GM19035 (cell line): ENCODE measurements around the gene CHST1.

Source experiments
- ATAC-seq: cut with Tn5 transposase; IDR thresholded peaks from one replicate; pipeline ENCODE4 v1.9.1; 2021; ENCODE audit not compliant: unreplicated experiment

CHST1 gene

DNA sequence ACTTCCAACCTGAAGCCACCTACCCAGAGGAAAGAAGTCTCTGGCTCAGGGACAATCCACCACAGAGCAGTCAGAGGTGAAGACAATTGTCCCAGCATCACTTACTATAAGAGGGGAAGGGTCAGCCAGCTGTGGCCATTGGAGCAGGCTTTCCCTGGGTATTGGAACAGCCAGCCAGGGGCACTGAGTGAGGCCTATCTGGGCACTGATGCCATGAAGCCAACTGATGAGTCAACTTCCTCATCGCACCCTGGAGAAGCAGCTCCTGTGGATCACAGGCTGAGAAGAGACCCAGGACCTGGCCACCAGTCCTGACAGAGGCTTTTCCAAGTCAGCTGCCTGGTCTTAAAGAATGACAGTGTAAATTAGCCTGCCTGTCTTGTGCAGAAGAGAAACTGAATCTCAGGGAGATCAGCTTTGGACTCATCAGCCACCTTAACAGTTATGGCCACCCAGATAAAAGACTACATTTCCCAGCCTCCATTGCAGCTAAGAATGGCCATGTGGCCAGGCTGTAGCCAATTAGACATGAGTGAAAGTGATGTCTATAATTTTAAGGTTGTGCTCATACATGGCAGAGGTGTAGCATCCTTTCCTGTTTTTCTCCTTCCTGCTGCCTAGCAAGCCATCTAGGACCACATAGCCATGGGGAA, 19.0 kb downstream of the CHST1 start:
- no peak for ATAC-seq

- ATAC-seq: no peak
These were observed 20.2 kb downstream of the CHST1 start for GRCh38 chr11:45644981-45645889.

DNA sequence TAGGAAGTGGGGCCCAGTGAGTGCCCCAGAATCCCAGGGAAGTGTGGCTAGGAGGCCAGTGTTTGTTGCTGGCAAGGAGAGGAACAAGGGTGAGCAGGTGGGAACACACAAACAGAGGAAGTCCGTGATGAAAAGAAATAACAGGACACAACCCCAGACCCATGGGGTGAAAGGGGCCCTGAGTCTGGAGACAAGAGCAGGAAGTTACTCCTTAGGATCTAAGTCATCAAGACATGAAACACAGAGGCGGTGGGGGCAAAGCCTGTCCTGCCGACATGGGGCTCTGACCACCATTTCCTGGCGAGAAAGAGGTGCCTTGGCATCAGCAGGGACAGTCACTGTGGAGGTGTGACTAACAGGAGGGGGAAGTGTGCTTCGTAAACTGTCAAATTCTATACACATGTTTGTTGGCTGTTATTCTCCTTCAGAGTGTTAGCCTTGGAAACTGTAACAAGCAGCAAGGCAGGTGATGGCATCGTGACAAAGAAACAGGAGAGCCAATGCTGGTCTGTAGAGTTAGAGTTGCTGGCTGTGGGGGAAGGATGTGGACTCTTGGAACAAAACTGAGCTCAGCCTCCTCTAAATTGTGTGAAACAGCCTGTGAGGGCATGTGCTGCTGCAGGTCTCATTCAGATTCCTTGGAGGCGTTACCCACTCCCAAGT, 21.7 kb downstream of the CHST1 start:
- ATAC-seq: no peak

DNA sequence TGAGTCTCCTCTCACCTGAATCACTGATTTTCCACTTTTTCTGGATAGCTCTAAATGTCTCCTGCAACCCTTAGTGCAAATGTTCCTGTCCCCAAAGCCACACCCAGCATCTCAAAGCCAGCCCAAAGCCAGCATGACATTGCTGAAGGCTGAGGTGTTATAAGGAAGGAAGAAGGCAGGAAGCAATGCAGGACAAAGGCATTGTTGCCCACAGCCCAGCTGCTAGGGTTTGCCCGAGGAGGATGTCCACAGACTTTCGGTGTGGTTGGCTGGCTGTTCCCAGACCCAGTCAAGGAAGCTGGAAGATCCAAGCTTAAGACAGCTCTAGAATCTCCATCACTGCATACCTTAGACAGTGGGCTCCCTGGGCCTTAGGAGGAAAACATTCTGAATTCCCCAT, 23.5 kb downstream of the CHST1 start:
- ATAC-seq: no peak

DNA sequence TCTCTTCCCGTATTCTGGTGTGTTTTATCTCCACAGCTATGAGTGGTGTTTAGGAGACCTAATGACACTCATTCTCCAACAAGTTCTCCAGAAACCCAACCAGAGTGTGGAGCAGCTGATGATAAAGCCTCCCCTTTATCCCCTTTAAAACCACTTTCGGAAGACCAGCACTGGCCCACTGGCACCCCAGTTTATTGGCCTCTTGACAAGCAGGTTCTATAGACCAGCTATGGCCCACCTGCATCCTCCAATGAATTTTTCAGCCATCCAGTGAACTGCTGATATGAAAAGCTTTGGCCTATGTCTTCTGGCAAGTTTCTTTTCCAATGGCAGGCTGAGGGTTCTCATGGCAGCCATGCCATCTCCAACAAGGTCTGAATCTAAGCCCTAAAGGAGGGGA, 27.4 kb downstream of the CHST1 start:
- ATAC-seq: no peak

DNA sequence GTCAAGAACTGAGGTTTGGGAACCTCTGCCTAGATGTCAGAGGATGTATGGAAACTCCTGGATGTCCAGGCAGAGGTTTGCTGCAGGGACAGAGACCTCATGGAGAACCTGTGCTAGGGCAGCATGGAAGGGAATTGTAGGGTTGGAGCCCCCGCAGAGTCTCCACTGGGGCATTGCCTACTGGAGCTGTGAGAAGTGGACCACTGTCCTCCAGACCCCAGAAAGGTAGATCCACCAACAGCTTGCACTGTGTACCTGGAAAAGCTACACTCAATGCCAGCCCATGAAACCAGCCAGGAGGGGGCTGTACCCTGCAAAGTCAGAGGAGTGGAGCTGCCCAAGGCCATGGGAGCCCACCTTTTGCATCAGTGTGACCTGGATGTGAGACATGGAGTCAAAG, 29.5 kb downstream of the CHST1 start:
- ATAC-seq: no peak

DNA sequence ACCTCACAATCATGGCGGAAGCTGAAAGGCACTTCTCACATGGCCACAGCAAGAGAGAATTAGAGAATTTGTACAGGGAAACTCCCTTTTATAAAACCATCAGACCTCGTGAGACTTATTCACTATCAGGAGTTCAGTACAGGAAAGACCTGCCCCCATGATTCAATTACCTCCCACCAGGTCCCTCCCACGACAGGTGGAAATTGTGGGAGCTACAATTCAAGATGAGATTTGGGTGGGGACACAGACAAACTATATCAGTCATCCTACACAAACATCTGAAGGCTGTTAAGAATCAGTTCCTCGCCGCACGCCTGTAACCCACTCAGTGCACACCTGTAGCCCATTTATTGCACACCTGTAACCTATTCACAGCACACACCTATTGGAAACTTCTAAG, 39.8 kb downstream of the CHST1 start:
- no peak for ATAC-seq

DNA sequence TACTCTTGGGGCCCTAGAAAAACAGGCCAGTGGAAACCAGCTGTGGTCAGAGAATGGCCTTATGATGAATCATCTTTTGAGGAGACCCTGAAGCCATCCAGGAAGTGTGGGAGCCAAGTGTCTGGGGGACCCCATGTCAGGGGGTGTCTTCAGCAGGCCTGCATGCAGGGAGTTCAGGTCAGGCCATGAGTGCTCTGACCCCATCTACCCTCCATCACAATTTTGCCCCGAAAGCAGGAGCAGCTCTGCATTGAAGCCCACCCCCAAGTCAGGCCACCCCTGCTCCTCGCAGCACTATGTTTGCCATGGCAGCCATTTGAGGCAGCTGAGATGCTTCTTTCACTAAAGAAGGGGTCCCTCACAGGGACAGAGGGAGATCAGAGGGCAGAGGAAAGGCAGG, 41.3 kb downstream of the CHST1 start:
- ATAC-seq: no peak

GRCh38 chr11:45622861-45623260, 42.6 kb downstream of the CHST1 start:
- no peak for ATAC-seq

GRCh38 chr11:45622283-45622682, 43.1 kb downstream of the CHST1 start:
- no peak for ATAC-seq

DNA sequence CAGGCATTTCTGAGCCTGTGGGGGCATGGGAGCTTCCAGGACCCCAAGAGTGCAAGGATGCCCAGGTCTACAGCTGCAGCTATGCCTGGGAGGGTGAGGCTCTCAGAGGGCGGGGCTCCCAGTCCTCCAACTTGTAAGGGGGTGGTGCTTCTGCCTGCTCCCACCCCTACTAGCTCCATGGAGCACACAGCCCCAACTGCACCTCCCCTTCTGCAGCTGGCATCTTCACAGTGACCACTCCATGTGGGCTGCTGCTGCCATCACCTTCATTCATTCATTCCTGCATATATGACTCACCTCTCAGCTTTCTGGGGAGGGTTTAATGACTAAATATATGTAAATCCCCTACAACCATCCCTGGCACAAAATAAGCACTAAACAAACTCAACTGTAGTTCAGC, 43.8 kb downstream of the CHST1 start:
- ATAC-seq: no peak

DNA sequence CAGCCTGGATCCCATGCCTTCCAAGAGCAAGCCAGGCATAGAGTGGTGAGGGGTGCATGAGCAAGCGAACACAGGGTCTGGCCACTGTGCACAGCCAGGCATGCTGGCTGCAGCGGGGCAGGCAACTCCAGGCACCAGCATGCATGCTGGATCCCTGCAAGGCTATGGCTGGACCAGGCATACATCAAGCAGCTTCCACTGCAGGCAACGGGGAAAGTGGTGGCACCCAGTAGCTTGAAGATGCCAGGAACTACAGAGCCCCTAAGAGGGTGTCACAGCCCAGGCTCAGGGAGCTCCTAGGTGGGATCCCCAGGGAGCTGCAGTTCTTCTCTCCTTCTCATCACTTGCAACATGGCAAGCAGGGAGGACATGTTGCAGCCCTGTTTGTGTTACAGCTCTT, 45.2 kb downstream of the CHST1 start:
- ATAC-seq: no peak

DNA sequence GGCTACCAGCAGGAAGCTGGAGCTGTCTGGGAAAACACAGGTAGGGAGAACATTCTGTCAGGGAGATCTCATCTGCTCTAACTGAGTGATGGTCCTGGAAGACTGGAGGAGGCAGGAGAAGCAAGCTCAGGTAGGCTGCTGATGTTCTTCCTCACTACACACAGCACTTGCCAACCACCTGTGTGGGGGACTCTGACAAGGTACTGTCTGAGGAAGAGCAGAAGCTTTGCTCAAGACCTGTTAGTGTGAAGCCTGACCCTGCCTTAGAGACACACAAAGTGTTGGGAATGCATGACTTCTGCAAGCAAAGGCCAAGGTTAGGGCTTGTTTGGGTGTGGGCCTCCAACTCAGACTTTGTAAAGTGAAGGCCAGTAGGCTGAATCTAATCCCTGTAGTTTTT, 46.5 kb downstream of the CHST1 start:
- no peak for ATAC-seq

DNA sequence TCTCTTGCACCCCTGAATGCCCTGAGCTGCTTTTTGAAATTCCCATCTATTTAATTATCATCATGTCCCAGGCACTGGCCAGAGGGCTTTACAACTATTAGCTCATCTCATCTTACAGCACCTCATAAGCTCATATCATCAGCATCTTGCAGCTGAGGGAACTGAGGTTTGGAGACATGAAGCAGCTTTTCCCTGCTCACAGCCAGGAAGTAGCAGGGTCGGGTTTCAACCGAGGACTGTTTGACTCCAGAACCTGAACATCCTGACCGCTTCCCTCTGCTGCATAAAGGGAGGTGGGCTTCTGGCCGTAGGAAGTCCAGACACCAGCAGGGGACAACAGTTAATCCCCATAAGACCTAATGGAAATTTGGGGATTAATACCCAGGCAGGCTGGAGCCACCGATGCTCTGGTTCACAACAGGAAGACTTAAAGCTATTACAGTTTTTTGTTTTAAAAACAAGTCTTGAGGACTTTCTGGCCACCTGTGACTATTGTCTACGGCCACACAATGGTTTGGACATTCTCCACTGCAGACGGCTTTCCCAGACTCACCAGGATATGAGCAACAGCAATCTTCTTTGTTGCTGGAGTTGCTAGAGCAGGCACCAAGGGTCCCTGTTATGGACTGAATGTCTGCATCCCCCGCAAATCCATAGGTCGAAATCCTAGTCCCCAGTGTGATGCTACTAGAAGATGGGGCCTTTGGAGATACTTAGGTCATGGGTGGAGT, 47.4 kb downstream of the CHST1 start:
- no peak for ATAC-seq

GRCh38 chr11:45616802-45617549, 48.4 kb downstream of the CHST1 start:
- ATAC-seq: no peak

- no peak for ATAC-seq
These were observed 50.1 kb downstream of the CHST1 start for GRCh38 chr11:45615182-45615792.

- no peak for ATAC-seq
These were observed 51.1 kb downstream of the CHST1 start for GRCh38 chr11:45614196-45614828.

DNA sequence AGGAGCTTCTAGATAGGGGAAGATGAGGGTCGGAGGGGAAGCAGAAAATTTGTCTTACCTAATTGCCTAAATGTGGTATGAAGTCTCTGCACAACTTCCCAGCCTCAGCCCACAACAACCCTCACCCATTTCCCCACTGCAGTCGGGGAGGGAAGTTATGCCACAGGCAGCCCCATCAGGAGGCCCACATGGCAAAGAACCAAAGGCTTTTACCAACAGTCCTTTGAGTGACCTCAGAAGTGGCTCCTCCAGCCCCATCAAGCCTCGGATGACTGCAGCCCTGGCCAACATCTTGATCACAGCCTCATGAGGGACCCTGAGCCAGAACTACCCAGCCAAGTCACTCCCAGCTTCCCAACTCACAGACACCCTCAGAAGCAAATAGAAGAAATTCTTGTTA, 54.8 kb downstream of the CHST1 start:
- ATAC-seq: no peak

DNA sequence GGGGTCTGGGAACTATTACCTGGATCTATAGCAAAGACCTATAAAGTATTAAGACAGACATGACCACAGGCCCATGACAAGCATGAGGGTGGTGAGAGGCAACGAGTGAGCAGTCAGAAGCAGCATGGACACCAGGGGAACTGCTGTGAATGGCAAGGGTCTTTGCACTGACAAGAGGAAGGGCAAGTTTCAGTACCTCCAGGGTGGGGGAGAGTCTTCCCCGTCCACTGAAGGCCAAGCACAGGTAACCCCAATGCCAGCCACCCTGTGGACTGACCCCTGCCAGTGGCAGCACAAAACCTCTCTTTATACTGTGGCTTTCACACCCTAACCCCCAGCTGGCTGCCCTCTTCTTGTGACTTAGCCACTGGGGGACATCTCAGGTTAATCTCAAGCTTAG, 55.5 kb downstream of the CHST1 start:
- no peak for ATAC-seq

- ATAC-seq: no peak
These were observed 56.1 kb downstream of the CHST1 start for GRCh38 chr11:45609337-45609736.
